CD4-positive, alpha-beta T cell (primary cell): ENCODE results near the gene DOCK4. TPM values are rescaled to one million over a fixed set of nuclear protein-coding genes. Genes with fewer than 3 reads are reported as not detected.
A peak's percentile ranks its signal among the peaks of the same experiment; 100 is the strongest.

ENCODE experiments used
- ATAC-seq: fragments of 200-7000 bp; cut with Tn5 transposase; one replicate; pipeline ENCODE4 v1.10.0; 2022; ENCODE audit warnings: mild to moderate bottlenecking; ENCODE audit not compliant: poor library complexity
- CTCF ChIA-PET: fragments of 350-600 bp; sonication (Branson Sonifier 250); formaldehyde crosslinking; loops from one replicate; lab custom pipeline; 2021; ENCODE audit warnings: antibody characterized with exemption, inconsistent platforms; lab: Charles Lee
- POLR2A ChIA-PET: fragments of 350-600 bp; sonication (Branson Sonifier 250); formaldehyde crosslinking; loops from one replicate; lab custom pipeline; 2021; ENCODE audit warnings: antibody characterized with exemption, inconsistent platforms; lab: Charles Lee
- DNase-seq, 14 experiments: peaks; one replicate each; pipeline ENCODE4 v3.0.0-alpha.2; 2013 to 2020; ENCODE audit warnings: mixed read lengths in 2 of 14
- H3K27ac ChIP-seq, 2 donors: one replicate each; pipeline versions ENCODE4 v1.5.1 to v1.7.0; 2013; ENCODE audit warnings: low read length in 2 of 2, low read depth in 1 of 2, mild to moderate bottlenecking in 1 of 2
- H3K27me3 ChIP-seq, 2 experiments: 1 replicate in 1 of 2; 2 replicates in 1 of 2; pipeline versions ENCODE4 v1.6.1 to v1.7.0; 2013; ENCODE audit warnings: low read length in 2 of 2, control low read depth in 1 of 2, mild to moderate bottlenecking in 1 of 2, moderate library complexity in 1 of 2; ENCODE audit not compliant: insufficient read depth in 2 of 2, control insufficient read depth in 1 of 2
- H3K36me3 ChIP-seq: one replicate; pipeline ENCODE4 v1.6.1; 2013; ENCODE audit warnings: low read length, control low read depth; ENCODE audit not compliant: insufficient read depth
- H3K4me1 ChIP-seq: one replicate; pipeline ENCODE4 v1.6.1; 2013; ENCODE audit warnings: low read length, control low read depth; ENCODE audit not compliant: insufficient read depth
- H3K4me3 ChIP-seq: one replicate; pipeline ENCODE4 v1.5.1; 2013; ENCODE audit warnings: mild to moderate bottlenecking, low read length, moderate library complexity
- H3K9me3 ChIP-seq, 2 experiments: 1 replicate in 1 of 2; 2 replicates in 1 of 2; pipeline versions ENCODE4 v1.6.1 to v1.7.0; 2013; ENCODE audit warnings: low read length in 2 of 2, mild to moderate bottlenecking in 2 of 2, control low read depth in 1 of 2, moderate library complexity in 1 of 2; ENCODE audit not compliant: control insufficient read depth in 1 of 2, insufficient read depth in 1 of 2
- H3K27ac Mint-ChIP-seq: one replicate; pipeline ENCODE4 v1.8.0; 2020; ENCODE audit warnings: mixed read lengths
- H3K27me3 Mint-ChIP-seq: one replicate; pipeline ENCODE4 v1.8.0; 2021; ENCODE audit warnings: mixed read lengths
- H3K36me3 Mint-ChIP-seq: one replicate; pipeline ENCODE4 v1.8.0; 2021; ENCODE audit warnings: low read depth, mixed read lengths
- H3K4me1 Mint-ChIP-seq: one replicate; pipeline ENCODE4 v1.8.0; 2021; ENCODE audit warnings: low read depth, mixed read lengths
- H3K4me3 Mint-ChIP-seq: one replicate; pipeline ENCODE4 v1.8.0; 2020; ENCODE audit warnings: mild to moderate bottlenecking, mixed read lengths
- H3K9me3 Mint-ChIP-seq: one replicate; pipeline ENCODE4 v1.8.0; 2020; ENCODE audit warnings: mixed read lengths
- CTCF ChIP-seq: fragments of 200-600 bp; IDR thresholded peaks from one replicate; pipeline ENCODE4 v1.8.0; 2022; ENCODE audit warnings: antibody characterized with exemption, mild to moderate bottlenecking
- intact Hi-C, 2 experiments: fragments of 100-400 bp; cut with DNase I in 1 of 2; cut with micrococcal nuclease in 1 of 2; formaldehyde crosslinking; loops; one replicate each; pipeline versions ENCODE4 v1.15.1 to v1.9.0; 2023 to 2025; cut with DNase I, micrococcal nuclease
- total RNA-seq, 174 experiments: library from RNA in 2 of 174; stranded (reverse) in 2 of 174; gene quantifications; one replicate each; pipeline ENCODE4 v1.2.3 and lab custom pipeline; 2021 to 2026

Gene DOCK4
- total RNA-seq, 2 experiments from 2014 or later, result 0.31 to 0.38 TPM

GRCh38 chr7:111987886-111988285 lies 218.3 kb downstream of the DOCK4 start:
- no peaks in the 10 kb centered on the region for H3K36me3 Mint-ChIP-seq
- POLR2A ChIA-PET, result no interaction called here

GRCh38 chr7:111987115-111987826 lies 218.9 kb downstream of the DOCK4 start:
- ChIA-PET POLR2A (no interaction called here), CTCF (no interaction called here)
- Mint-ChIP-seq H3K27ac (no peak overlapping the region), H3K36me3 (no peaks in the 10 kb centered on the region), H3K27me3 (no peaks in the 10 kb centered on the region), H3K4me1 (no peaks in the 10 kb centered on the region), H3K9me3 (no peaks in the 10 kb centered on the region), H3K4me3 (no peak overlapping the region)
- Histone ChIP-seq H3K4me1 (no peaks in the 10 kb centered on the region), H3K4me3 (no peak overlapping the region), H3K36me3 (no peaks in the 10 kb centered on the region), H3K27me3 (no peaks in the 10 kb centered on the region), H3K27ac (no peak overlapping the region), H3K9me3 (no peaks in the 10 kb centered on the region)
- intact Hi-C loops, result no loop called here
- no peak for ATAC-seq
- peak in 2 of 14 experiments; percentile 30 to 44 for DNase-seq
- TF ChIP-seq CTCF, result no peak

More at GRCh38 chr7:111987886-111988285, 218.3 kb downstream of the DOCK4 start:
- Histone ChIP-seq H3K4me1 (no peaks in the 10 kb centered on the region), H3K9me3 (no peaks in the 10 kb centered on the region), H3K27me3 (no peaks in the 10 kb centered on the region), H3K4me3 (no peak overlapping the region), H3K27ac (no peak overlapping the region), H3K36me3 (no peaks in the 10 kb centered on the region)
- DNase-seq (no peak), ATAC-seq (no peak)
- no peak overlapping the region for H3K4me3 Mint-ChIP-seq
- intact Hi-C loops, result no loop called here
- CTCF ChIA-PET, result no interaction called here
- H3K27ac Mint-ChIP-seq, result no peak overlapping the region
- H3K27me3 Mint-ChIP-seq, result no peaks in the 10 kb centered on the region
- TF ChIP-seq CTCF, result no peak
- H3K4me1 Mint-ChIP-seq, result no peaks in the 10 kb centered on the region
- no peaks in the 10 kb centered on the region for H3K9me3 Mint-ChIP-seq

GRCh38 chr7:111986601-111987000 lies 219.6 kb downstream of the DOCK4 start:
- no peak overlapping the region for H3K4me3 Mint-ChIP-seq
- H3K9me3 Mint-ChIP-seq, result no peaks in the 10 kb centered on the region
- Histone ChIP-seq H3K4me1 (no peaks in the 10 kb centered on the region), H3K36me3 (no peaks in the 10 kb centered on the region), H3K27me3 (no peaks in the 10 kb centered on the region), H3K9me3 (no peaks in the 10 kb centered on the region), H3K4me3 (no peak overlapping the region), H3K27ac (no peak overlapping the region)
- POLR2A ChIA-PET, result no interaction called here
- intact Hi-C loops, result no loop called here
- no peak for ATAC-seq
- no peak overlapping the region for H3K27ac Mint-ChIP-seq
- H3K4me1 Mint-ChIP-seq, result no peaks in the 10 kb centered on the region
- H3K36me3 Mint-ChIP-seq, result no peaks in the 10 kb centered on the region
- CTCF ChIA-PET, result no interaction called here
- H3K27me3 Mint-ChIP-seq, result no peaks in the 10 kb centered on the region
- no peak for DNase-seq
- TF ChIP-seq CTCF, result no peak
